WI38 (cell line): ENCODE measurements around the gene MLC1.

Experiments used
- H3K4me3 ChIP-seq: 2 replicates; pipeline ENCODE4 v1.5.1; 2011; ENCODE audit warnings: low read depth, mild to moderate bottlenecking, control low read depth, low read length
- TF ChIP-seq, protein P1 (sequence below): IDR thresholded peaks from 2 replicates; pipeline ENCODE4 v1.5.1; 2012; ENCODE audit warnings: low read depth, mild to moderate bottlenecking, control low read depth, low read length

MLC1 gene

GRCh38 chr22:50040717-50041116 lies 44.5 kb downstream of the MLC1 start:
- TF ChIP-seq, protein P1, sequence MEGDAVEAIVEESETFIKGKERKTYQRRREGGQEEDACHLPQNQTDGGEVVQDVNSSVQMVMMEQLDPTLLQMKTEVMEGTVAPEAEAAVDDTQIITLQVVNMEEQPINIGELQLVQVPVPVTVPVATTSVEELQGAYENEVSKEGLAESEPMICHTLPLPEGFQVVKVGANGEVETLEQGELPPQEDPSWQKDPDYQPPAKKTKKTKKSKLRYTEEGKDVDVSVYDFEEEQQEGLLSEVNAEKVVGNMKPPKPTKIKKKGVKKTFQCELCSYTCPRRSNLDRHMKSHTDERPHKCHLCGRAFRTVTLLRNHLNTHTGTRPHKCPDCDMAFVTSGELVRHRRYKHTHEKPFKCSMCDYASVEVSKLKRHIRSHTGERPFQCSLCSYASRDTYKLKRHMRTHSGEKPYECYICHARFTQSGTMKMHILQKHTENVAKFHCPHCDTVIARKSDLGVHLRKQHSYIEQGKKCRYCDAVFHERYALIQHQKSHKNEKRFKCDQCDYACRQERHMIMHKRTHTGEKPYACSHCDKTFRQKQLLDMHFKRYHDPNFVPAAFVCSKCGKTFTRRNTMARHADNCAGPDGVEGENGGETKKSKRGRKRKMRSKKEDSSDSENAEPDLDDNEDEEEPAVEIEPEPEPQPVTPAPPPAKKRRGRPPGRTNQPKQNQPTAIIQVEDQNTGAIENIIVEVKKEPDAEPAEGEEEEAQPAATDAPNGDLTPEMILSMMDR = no peak
- no peak overlapping the region for H3K4me3 ChIP-seq

GRCh38 chr22:50039669-50040443 lies 45.4 kb downstream of the MLC1 start:
- H3K4me3 ChIP-seq = no peak overlapping the region
- TF ChIP-seq, protein P1 = no peak

DNA sequence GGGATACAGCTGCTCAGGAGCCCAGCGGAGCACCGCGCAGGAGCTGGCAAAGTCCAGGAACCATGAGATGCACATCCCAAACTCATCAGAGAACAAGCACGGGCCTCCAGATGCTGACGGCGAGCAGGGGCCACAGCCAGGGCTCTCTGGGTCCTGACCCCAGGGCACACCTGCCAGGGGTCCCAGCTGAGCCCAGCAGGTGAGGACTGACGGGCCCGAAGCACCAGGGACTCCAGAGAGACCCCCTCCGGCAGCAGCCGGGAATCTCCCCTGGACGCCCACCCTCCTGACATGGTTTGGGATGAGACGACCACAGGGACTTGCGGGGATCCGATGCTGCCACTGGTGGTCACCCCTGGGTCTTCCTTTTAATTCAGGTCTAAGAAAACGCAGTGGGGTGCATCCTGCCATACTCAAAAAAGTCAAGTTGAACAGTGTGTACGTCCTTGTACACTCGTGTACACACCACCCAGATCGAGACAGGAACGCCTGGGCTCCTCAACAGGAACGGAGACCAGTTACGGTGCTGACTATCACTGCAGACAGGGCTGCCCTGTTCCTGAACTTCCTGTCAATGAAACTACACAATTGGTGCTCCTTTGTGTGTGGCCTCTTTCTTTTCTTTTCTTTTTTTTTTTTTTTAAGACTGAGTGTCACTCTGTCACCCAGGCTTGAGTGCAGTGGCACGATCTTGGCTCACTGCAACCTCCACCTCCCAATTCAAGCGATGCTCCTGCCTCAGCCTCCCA lies 49.1 kb downstream of the MLC1 start:
- H3K4me3 ChIP-seq = no peak overlapping the region

GRCh38 chr22:50035131-50035881 lies 49.9 kb downstream of the MLC1 start:
- TF ChIP-seq, protein P1 = no peak
- no peak overlapping the region for H3K4me3 ChIP-seq

More for the DNA sequence above, 49.1 kb downstream of the MLC1 start:
- TF ChIP-seq, protein P1 = no peak

DNA sequence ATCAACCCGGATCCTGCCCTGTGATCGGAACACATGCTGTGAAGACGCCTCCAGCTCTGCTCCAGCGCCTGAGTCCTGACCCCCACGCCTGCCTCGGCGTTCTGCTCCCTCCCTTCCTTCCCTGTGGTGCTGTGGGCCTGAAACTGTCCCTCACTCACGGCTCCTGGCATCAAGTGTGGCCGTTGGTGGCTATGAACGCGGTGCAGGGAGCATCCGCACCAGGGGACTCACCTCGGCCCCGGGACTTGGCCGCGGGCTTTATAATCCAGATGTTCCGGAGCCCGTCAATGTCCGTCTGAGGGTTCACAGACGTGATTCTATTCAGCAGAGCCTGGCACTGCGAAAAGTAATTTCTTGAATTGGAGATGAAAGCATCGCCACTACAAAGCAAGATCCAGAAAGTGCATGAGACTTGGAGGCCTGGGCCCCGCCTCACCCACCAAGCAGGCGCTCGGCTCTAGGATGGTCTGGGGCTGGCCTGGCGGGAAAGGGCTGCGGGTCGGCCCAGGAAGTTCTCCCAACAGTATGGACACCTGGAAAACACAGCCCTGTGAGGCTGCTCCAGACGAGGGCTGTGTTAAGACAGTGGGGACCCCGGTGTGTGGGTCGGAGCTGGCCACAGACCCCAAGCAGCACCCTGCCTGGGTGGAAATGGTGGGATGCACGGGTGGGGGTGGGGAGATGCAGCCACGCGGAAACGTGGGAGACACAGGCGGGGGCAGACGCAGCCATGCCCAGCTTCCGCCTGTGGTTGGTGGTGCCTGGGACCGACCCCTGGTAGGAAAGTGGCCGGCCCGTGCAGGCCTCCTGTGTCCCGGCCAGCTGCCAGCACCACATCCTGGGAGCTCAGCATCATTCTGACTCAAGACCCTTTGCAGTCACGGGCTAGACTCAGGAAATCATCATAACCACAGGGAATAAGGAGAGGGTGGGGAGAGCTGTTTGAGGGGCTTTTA lies 50.8 kb downstream of the MLC1 start:
- H3K4me3 ChIP-seq = no peak overlapping the region

More for the DNA sequence above, 50.8 kb downstream of the MLC1 start:
- TF ChIP-seq, protein P1 = no peak
